A172 (cell line): ENCODE results near the gene AXIN1. TPM values are rescaled to one million over a fixed set of nuclear protein-coding genes. Genes with fewer than 3 reads are reported as not detected.

Experiments used
- DNase-seq: peaks from one replicate; pipeline ENCODE4 v3.0.0-alpha.2; 2015; ENCODE audit warnings: low spot score
- total RNA-seq: library from RNA; depleted of rRNA; stranded (reverse); fragments of >200 nt; shearing (Covaris generic); gene quantifications from 2 replicates; pipeline ENCODE4 v1.2.3, GENCODE V29; 2014

AXIN1 gene
- total RNA-seq, 1 experiment from 2014 or later, result 39.0 TPM

DNA sequence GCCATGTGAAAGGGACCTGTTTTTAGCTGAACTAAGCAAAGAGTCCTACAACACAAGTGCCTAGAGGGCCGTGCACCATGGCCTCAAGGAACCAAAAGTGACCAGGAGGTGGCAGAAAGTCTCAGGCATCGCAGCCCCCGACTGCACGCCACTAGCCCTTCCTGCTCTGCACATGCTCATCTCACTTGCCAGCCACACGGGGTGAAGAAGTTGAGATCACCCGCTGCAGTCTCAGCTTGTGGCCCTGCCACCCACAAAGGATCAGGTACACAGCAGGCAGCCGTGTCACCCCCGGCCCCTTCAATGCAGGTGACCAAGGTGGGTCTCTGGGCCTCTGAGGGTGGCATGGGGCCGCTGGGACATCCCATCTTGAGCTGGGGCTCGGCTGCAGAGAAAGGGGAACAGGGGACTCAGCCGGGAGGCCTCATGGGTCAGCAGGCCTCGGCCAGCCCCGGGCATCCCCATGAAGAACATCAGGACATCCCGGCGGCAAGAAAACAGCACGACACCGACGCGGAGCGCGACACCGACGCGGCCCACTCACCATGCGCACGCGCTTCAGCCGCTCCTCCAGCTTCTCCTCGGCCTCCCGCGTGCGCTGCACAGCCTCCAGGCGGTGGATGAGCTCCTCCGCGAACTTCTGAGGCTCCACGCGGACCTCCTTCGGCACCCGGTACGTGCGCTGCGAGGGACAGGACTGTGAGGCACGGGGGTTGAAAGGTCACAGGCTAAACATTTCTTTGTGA lies 48.6 kb downstream of the AXIN1 start:
- no peak for DNase-seq

DNA sequence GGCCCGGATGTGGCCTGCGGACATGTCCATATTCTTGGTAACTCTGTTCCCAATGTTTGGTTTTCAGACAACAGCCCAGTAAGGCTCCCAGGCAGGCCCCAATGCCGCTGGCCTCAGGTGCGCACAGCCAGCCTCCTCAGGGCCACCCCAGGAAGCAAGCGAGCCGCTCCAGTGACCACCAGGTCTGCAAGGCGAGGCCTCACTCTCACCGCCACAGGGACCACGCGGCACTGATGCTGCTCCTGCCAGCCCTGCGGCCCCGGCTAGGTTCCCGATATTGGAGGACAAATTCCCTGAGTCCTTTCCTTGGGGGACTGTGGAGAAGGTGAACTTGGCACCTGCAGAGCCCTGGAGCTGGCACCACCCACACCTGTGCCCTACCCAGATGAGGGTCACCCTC lies 50.6 kb downstream of the AXIN1 start:
- no peak for DNase-seq

DNA sequence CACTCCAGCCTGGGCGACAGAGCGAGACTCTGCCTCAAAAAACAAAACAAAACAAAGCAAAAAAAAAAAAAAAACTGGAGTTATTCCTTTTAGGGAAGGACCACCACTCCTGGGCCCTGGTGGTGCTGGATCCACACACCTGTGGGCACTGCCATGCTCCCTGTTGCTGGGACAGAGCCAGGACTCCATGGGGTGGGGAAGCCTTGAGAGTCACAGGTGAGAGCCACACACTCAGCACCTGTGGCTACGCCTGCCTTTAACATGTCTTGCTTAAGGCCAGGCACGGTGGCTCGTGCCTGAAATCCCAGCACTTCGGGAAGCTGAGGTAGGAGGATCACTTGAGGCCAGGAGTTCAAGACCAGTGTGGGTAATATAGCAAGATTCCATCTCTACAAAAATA lies 51.3 kb downstream of the AXIN1 start:
- no peak for DNase-seq

DNA sequence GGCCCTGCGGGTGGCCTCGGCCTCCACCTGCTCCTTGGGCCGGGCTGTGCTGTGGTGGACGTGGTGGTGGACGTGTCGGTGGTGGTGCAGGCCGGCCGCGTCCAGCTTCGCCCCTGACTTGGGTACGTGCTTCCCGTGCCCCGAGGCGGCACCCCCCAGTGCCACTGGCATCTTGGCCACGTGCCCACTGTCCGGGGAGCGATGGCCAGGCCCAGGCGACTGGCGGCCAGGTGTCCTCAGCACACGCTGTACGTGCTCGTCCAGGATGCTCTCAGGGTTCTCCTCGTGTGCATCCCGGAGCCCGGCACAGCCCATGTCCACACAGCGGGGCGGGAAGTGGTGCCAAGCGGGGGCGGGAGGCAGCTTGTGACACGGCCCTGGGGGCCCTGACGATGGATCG lies 54.7 kb downstream of the AXIN1 start:
- no peak for DNase-seq

DNA sequence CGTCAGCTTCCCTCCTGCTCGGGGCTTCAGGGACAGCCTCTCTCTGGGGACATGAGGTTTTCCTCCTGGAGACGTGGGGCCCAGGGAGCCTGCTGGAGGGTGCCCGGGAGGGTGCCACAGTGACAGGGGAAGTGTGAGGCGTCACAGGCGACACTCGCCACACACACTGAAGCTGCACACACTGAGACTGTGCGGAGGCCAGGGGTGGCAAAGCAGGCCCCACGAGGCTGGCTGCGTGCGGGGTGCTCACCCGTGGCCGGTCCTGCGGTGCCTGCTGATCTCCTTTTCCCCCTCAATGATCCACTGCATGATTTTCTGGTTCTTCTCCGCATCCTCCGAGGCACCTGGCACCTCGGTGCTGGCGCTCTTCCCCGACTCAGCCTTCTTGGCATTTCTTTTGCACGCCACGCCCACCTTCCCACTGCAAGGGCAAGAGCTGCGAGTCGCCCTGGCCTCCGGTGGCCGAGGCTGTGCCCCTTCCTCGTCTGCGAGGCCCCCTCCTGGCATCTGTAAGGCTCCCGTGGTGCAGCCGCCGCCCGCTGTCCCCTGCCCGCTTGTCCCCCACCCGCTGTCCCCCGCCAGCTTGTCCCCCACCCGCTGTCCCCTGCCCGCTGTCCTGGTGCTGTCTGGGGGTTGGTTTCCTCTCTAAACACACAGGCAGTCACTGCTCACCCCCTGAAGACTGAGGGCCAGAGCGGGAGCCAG lies 55.6 kb downstream of the AXIN1 start:
- DNase-seq, result no peak

DNA sequence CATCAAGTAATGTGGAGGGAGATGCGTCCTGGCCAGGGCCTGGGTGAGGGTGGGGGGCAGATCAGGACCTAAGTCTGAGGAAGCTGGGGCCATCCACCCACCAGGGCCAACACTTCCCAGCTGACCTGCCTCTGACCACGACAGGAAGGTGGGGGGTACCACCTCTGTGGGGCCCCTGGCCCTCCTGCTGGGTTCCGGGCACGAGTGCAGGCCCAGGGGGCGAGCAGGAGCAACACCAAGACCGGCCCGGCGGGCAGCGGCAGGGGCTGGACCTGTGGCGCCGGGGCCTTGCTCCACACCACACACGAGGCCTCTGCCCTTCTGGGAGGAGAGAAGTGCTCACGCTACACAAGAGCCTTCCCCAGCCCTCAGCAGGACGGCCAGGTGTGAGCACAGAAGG lies 56.2 kb downstream of the AXIN1 start:
- no peak for DNase-seq

DNA sequence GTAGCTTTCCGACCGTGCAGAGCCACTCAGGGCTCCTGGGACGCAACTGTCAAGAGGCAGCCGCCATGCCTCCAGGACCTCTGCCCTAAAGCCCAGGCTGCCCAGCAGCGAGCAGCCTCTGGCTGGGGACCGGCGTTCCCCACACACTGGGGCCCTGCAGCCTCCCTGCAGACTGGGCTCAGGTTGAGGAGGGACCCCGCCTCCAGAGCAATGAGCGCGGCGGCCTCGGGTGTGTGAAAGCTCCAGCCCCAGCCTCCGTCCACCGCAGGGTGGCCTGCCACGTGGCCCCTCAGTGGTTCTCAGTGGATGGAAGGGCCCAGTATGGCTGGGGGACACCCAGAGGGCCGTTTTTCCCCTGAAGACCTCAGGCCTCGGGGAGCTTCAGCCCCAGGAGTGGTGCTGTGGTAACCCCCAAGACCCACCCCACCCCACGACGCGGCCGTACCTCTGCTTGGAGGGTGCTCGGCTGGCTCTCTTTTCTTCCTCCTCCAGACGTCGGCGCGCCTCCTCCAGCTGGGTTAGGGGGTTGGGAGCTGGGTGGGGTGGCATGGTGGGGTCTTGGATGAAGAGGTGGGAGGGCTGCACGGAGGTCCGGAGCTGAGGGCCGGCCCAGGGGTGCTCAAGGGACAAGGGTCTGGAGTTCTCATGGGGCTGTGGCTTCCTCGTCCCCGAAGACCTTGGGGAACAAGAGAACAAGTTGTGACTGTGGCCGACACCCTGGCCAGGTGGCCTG lies 59.3 kb downstream of the AXIN1 start:
- no peak for DNase-seq

DNA sequence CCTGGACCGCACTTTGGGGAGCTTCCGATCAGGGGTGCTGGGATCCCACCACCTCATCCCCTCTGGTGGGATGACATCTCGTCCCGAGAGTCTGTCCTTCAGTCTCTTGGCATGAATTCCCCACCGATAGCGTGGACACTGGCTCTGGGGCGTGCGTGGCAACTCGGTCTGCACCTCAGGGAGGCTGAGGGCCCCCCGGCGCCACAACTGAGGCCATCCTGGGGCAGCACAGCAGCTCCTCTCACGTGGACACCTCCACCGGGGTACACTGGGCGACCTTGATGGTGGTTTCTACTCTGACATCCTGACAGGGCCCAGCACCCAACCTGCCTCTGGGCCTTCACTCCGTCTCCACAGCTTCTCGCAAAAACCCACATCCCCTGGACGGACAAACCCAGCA lies 61.0 kb downstream of the AXIN1 start:
- no peak for DNase-seq

DNA sequence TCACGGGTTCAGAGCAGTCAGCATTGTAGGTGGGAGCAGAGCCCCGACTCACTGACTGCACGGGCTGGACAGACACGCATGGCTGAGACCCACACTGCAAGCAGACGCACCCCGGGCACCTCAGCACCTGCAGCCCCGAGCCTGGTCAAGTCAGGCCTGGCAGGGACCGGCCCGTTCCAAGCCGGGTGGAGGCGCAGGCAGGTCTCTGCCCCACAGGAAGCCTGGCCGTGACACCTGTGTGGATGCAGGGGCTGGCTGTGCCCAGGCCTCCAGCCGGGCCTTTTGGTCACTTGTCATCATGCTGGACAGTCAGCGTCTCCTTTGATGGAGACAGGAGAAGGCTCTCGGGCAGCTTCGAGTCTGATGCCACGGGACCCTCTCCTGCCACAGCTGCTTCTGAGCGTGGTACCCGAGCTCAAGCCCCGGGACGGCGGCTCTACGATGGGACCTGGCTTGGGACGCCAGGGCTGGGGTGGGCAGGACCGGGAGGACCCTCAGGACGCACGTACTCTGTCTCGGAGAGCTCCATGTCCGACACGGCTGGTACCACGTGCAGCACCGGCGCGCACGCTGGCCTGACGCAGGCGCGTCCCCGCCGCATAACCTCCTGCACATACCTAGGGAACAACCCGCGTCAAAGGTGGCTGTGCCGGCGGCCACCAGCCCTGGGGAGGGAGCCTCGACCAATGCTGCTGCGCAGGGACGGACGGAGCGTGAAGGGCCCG lies 61.7 kb downstream of the AXIN1 start:
- no peak for DNase-seq

DNA sequence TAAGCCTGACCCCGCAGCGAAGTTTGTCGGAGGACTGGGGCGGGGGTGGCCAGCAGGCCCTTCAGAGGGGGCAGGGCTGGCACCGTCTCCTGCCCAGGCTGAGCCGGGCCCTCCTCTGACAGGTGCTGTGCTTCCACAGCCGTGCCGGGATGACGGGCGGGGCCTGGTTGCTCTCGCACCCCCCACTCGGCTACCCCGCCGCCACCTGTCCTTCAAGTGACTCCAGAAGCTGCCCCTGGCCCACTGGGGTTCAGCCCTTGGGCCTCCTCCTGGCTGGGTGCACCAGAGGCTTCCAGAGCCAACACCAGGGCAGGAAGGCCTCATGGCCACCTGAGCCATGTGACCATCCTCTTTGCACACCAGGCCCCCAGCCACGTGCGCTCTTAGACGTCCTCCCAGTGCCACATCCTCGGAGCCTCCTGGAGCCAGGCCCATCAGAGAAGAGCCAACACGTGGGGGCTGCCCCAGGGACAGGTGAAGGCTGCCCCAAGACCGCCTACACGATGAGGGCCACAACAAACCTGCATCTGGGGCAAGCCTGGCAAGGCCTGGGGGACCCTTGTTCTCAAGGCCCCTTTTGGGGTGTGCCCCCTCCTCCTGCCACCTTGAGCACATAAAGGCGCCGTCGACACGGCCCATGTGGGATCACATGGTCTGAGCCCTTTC lies 62.4 kb downstream of the AXIN1 start:
- DNase-seq, result no peak

DNA sequence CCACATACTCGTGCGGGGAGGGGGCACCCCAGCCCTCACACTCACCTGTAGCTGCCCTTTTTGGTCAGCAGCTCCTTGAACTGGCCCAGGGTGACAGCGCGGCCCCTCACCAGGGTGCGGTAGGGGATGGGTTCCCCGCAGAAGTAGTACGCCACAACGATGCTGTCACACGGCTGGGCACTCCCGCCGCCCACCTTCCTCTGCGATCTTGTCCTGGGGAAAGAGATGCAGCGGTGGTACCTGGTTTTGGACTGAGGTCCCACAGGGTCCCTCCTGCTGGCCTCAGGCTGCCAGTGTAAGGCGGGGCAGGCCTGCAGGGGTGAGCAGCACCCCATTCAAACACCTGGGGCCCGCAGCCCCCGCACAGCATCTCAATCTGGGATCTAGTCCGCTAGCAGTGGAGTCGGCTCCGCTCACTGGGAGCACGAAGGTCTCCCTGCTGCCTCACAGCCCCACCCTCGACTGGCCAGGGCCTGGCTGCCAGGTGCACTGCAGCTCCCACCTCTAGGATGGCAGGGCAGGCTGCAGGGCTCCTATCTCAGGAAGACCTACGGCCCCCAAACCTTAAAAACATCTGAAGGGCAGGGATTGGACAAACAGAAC lies 63.0 kb downstream of the AXIN1 start:
- DNase-seq, result no peak

DNA sequence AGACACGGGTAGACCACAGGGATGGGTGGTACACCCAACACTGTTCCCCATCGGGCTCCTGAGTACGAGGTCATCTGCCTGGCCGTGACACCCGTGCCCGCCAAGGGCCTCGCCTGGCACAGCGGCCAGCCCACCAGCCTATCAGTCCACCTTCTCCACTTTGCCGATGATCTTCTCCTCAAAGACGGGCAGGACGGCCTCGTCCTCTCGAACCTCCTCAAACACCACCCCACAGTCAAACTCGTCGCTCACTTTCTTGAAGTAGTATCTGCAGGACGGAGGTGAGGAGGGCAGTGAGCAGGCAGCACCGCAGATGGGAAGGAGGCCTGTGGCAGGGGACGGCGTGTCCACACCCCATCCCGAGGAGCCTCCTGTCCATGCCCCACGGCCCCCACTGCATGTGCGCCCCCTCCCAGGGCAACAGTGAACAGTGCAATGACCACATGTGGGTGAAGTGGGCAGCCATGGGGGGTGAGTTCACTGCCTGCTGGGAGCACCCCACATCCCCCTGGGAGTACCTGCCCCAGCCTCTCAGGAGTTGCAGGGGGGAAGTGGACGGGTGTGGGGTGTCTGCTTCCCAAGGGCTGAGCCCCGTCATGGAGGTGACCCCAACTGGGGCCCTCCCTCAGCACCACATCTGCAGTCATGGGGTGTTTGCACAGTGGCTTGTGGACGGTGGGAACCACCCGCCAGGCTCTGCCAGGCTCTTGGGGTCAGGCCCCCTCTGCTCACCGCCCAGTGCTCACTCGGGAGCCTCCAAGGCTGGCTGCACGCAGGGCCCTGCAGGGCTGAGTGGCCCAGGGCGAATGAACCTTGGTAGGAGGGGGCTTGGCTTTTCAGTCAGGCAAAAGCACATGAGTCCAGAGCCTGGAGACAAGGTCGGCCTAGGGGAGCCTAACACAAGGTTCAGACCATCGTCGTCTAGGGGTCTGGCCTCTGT lies 64.3 kb downstream of the AXIN1 start:
- DNase-seq, result no peak

DNA sequence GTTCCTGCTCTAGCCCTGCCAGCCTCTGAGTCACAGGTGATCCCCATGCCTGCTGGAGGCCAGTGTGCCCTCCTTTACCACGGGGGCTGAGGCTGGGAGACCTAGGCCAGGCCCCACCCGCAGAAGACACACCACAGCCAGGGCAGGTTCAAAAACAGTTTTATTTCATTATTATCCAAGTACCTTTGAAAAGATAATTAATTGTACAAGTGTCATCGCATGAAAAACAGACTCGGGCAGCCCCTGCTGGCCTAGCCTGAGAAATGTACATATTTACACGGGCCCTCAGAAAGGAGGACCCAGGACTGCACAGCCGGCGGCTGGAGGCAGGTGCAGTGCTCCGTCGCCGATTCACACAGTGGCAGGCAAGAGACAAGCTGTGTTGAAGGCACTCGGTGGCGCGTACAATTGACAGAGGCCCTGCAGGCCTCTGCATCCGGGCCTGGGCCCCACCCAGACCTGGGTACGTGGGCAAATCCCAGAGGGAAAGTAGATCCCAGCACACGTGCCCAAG lies 65.2 kb downstream of the AXIN1 start:
- DNase-seq, result peak; percentile 18

DNA sequence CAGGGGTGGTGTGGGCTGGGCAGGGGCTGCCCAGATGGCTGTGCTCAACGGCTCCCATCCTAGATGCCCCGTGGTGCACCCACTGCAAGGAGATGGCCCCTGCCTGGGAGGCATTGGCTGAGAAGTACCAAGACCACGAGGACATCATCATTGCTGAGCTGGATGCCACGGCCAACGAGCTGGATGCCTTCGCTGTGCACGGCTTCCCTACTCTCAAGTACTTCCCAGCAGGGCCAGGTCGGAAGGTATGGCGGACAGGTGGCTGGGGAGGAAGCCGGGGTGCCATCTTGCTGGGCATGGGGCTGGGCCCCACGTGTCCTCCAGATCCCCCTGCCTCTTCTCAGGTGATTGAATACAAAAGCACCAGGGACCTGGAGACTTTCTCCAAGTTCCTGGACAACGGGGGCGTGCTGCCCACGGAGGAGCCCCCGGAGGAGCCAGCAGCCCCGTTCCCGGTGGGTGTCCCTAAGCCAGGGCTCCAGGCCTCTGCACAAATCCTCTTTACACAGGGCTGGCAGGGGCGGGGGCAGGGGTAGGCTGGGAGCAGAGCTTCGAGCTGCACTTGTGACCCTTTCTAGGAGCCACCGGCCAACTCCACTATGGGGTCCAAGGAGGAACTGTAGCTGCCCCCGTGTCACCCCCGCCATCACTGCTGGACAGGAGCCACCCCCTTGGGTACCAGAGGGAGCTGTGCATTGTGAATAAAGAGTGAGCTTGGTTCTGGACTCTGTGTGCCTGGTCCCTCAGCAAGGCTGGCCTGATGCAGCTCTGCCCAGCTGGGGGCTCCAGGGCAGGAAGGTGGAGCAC lies 65.8 kb downstream of the AXIN1 start:
- DNase-seq, result no peak

DNA sequence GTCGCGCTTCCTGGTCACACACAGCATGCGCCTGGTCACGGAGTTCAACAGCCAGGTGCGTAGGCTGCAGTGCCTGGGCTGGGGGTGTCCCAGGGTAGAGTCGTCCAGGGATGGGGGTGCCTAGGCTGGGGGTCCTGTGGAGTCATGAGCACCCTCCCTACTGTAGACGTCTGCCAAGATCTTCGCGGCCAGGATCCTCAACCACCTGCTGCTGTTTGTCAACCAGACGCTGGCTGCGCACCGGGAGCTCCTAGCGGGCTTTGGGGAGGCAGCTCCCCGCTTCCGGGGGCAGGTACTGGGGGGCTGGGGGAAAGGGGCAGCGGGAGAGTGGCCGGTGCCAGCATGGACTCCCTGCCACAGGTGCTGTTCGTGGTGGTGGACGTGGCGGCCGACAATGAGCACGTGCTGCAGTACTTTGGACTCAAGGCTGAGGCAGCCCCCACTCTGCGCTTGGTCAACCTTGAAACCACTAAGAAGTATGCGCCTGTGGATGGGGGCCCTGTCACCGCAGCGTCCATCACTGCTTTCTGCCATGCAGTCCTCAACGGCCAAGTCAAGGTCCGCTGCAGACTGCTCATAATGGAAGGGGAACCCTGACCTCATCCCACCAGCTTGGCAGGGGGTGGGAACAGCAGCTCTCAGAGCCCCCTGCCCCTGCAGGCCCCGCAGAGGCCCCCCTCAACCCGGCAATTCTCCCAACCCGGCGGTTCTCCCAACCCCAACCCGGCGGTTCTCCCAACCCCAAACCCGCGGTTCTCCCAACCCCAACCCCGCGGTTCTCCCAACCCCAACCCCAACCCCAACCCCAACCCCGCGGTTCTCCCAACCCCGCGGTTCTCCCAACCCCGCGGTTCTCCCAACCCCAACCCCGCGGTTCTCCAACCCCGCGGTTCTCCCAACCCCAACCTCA lies 67.1 kb downstream of the AXIN1 start:
- DNase-seq, result no peak

DNA sequence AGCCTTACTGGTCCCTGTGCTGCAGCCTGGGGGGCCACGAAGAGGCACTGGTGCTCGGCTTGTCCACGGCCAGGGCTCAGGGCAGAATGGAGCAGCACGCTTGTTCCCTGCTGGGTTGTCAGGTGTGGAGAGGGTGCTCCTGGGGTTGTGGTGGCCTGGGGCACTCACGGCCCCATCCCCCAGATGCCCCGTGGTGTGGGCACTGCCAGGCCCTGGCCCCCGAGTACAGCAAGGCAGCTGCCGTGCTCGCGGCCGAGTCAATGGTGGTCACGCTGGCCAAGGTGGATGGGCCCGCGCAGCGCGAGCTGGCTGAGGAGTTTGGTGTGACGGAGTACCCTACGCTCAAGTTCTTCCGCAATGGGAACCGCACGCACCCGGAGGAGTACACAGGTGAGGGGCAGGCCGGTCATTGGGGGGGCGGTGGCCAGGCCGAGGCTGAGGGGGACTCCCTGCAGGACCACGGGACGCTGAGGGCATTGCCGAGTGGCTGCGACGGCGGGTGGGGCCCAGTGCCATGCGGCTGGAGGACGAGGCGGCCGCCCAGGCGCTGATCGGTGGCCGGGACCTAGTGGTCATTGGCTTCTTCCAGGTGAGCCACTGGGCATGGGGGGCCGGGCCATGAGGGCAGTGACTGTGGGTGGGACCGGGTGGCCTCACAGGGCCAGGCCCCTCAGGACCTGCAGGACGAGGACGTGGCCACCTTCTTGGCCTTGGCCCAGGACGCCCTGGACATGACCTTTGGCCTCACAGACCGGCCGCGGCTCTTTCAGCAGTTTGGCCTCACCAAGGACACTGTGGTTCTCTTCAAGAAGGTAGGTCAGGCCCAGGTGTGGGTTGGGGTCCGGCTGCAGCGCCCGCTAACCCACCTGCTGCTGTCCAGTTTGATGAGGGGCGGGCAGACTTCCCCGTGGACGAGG lies 68.1 kb downstream of the AXIN1 start:
- no peak for DNase-seq
